Keratinocyte (primary cell): Measurements from ENCODE around the gene LYL1. TPM values are rescaled to one million over a fixed set of nuclear protein-coding genes. Genes with fewer than 3 reads are reported as not detected.

Experiments
- DNase-seq: peaks from one replicate; pipeline ENCODE4 v3.0.0-alpha.2; 2011; ENCODE audit warnings: low read depth, missing footprints, low spot score
- FAIRE-seq: peaks from 2 replicates; lab custom pipeline; 2011; peaks lifted over from hg19 to GRCh38; lab: Jason Lieb, UNC
- H2AFZ ChIP-seq: 2 replicates; pipeline ENCODE4 v1.6.0; 2012; ENCODE audit warnings: low read length, control low read depth, inconsistent platforms; ENCODE audit not compliant: control insufficient read depth
- H3K27ac ChIP-seq: 2 replicates; pipeline ENCODE4 v1.5.1; 2011; ENCODE audit warnings: low read length; ENCODE audit not compliant: control insufficient read depth, insufficient read depth
- H3K27me3 ChIP-seq: 3 replicates; pipeline ENCODE4 v1.6.0; 2011; ENCODE audit warnings: low read length; ENCODE audit not compliant: control insufficient read depth, insufficient read depth; ENCODE audit errors: extremely low read depth
- H3K36me3 ChIP-seq, 2 experiments: 2 replicates in 1 of 2; 3 replicates in 1 of 2; pipeline ENCODE4 v1.5.1; 2011; ENCODE audit warnings: low read length in 2 of 2, mild to moderate bottlenecking in 1 of 2; ENCODE audit not compliant: control insufficient read depth in 2 of 2, insufficient read depth in 2 of 2; ENCODE audit errors: extremely low read depth in 1 of 2
- H3K4me1 ChIP-seq: 3 replicates; pipeline ENCODE4 v1.5.1; 2011; ENCODE audit warnings: low read length; ENCODE audit not compliant: control insufficient read depth, insufficient read depth; ENCODE audit errors: extremely low read depth
- H3K4me2 ChIP-seq: 3 replicates; pipeline ENCODE4 v1.6.0; 2011; ENCODE audit warnings: low read depth, low read length; ENCODE audit not compliant: control insufficient read depth, insufficient read depth; ENCODE audit errors: extremely low read depth
- H3K4me3 ChIP-seq, 3 experiments: fragments of 200-600 bp in 1 of 3; sonication (generic) in 1 of 3; 2 replicates in 2 of 3; 3 replicates in 1 of 3; pipeline ENCODE4 v1.5.1; 2011 to 2016; ENCODE audit warnings: low read length in 3 of 3, mild to moderate bottlenecking in 3 of 3, control low read depth in 2 of 3, inconsistent platforms in 1 of 3, low read depth in 1 of 3, mixed read lengths in 1 of 3, mixed run types in 1 of 3, moderate library complexity in 1 of 3; ENCODE audit not compliant: control insufficient read depth in 2 of 3, insufficient read depth in 2 of 3; ENCODE audit errors: extremely low read depth in 1 of 3
- H3K79me2 ChIP-seq: 2 replicates; pipeline ENCODE4 v1.6.0; 2012; ENCODE audit warnings: low read length; ENCODE audit not compliant: control insufficient read depth, insufficient read depth
- H3K9ac ChIP-seq: 3 replicates; pipeline ENCODE4 v1.6.0; 2011; ENCODE audit warnings: low read length; ENCODE audit not compliant: control insufficient read depth, insufficient read depth; ENCODE audit errors: extremely low read depth
- H3K9me1 ChIP-seq: 3 replicates; pipeline ENCODE4 v1.6.0; 2011; ENCODE audit warnings: low read length; ENCODE audit not compliant: control insufficient read depth, insufficient read depth; ENCODE audit errors: extremely low read depth
- H3K9me3 ChIP-seq: 2 replicates; pipeline ENCODE4 v1.5.1; 2012; ENCODE audit warnings: low read depth, low read length; ENCODE audit not compliant: control insufficient read depth
- H4K20me1 ChIP-seq: 3 replicates; pipeline ENCODE4 v1.6.0; 2011; ENCODE audit warnings: low read length; ENCODE audit not compliant: control insufficient read depth, insufficient read depth; ENCODE audit errors: extremely low read depth
- EZH2 ChIP-seq: IDR thresholded peaks from one replicate; pipeline ENCODE4 v1.6.1; 2012; ENCODE audit warnings: inconsistent platforms, mild to moderate bottlenecking, low read length, moderate library complexity
- dilution Hi-C: fragments of 300-500 bp; cut with MboI; formaldehyde crosslinking; loops from one replicate; pipeline ENCODE4 v1.7.0; 2020; ENCODE audit warnings: low sequenced_read_pairs; ENCODE audit not compliant: extremely low pct_ligation_motif_present
- polyA plus RNA-seq, 5 experiments: library from polyadenylated mRNA; depleted of rRNA in 3 of 5; stranded (reverse) in 3 of 5; stranded (forward) in 1 of 5; unstranded in 1 of 5; fragments of >200 nt; gene quantifications; 1 replicate in 1 of 5; 2 replicates in 3 of 5; 3 replicates in 1 of 5; pipeline versions ENCODE4 v1.2.1 to v1.2.3, GENCODE V29; 2011 to 2012; ENCODE audit warnings: missing spikeins in 2 of 5, low read depth in 1 of 5, low replicate concordance in 1 of 5
- TF ChIP-seq, protein P1 (sequence below), 3 experiments: IDR thresholded peaks in 1 of 3; conservative IDR thresholded peaks in 1 of 3; optimal IDR thresholded peaks in 1 of 3; 2 replicates in 2 of 3; 3 replicates in 1 of 3; pipeline versions ENCODE3 to v1.5.1; 2011; ENCODE audit warnings: low read length in 3 of 3, mild to moderate bottlenecking in 3 of 3, moderate library complexity in 2 of 3, control low read depth in 1 of 3, inconsistent platforms in 1 of 3; ENCODE audit not compliant: insufficient read depth in 2 of 3; ENCODE audit errors: extremely low read depth in 1 of 3

Gene LYL1
- polyA plus RNA-seq, 1 donor (not counting 4 experiments of a cell fraction or from before 2014, with no cell fraction given) = 0.07 TPM

DNA sequence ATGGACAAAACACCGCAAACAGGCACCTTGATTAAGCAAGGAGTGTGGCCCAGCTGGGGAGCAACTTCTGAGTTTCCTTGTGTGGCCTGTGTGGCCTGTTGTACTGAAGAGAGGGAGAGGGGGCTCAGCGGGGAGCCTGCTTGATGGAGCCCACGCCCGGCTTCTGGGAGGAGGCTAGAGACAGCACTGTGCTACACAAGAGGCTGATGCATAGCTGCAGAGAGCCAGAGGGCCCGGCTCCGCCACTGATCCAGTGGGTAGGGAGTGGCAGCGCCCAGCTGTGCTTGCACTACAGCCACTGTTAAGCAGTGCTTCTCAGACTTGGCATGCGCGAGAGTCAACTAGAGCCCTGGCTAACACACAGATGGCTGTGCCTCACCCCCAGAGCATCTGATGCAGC lies 19.0 kb downstream of the LYL1 start:
- no peak for TF ChIP-seq EZH2
- TF ChIP-seq, protein P1, sequence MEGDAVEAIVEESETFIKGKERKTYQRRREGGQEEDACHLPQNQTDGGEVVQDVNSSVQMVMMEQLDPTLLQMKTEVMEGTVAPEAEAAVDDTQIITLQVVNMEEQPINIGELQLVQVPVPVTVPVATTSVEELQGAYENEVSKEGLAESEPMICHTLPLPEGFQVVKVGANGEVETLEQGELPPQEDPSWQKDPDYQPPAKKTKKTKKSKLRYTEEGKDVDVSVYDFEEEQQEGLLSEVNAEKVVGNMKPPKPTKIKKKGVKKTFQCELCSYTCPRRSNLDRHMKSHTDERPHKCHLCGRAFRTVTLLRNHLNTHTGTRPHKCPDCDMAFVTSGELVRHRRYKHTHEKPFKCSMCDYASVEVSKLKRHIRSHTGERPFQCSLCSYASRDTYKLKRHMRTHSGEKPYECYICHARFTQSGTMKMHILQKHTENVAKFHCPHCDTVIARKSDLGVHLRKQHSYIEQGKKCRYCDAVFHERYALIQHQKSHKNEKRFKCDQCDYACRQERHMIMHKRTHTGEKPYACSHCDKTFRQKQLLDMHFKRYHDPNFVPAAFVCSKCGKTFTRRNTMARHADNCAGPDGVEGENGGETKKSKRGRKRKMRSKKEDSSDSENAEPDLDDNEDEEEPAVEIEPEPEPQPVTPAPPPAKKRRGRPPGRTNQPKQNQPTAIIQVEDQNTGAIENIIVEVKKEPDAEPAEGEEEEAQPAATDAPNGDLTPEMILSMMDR (optimal IDR thresholded peaks at IDR 0.05 in 1 of 3, IDR thresholded peaks at IDR 0.05 in 1 of 3, conservative IDR thresholded peaks at IDR 0.05 in 1 of 3; ENCODE audit: extremely low read depth in 1 of 3, insufficient read depth in 2 of 3, low read length in 3 of 3) = no peak
- no peaks in the 10 kb centered on the region for H3K9me3 ChIP-seq
- peaks cover 10% of the 10 kb centered on the region for H3K4me1 ChIP-seq
- H3K27ac ChIP-seq = no peak overlapping the region
- peaks cover 3 to 12% of the 10 kb centered on the region in 2 experiments for H3K36me3 ChIP-seq
- H3K4me2 ChIP-seq = no peak overlapping the region
- DNase-seq = no peak
- H3K4me3 ChIP-seq = no peak overlapping the region
- H3K79me2 ChIP-seq = no peaks in the 10 kb centered on the region
- no peaks in the 10 kb centered on the region for H3K9me1 ChIP-seq
- H3K9ac ChIP-seq = no peak overlapping the region
- no peaks in the 10 kb centered on the region for H3K27me3 ChIP-seq
- no peak overlapping the region for H2AFZ ChIP-seq
- H4K20me1 ChIP-seq = no peaks in the 10 kb centered on the region
- FAIRE-seq = no peak
- dilution Hi-C loops = no loop called here

DNA sequence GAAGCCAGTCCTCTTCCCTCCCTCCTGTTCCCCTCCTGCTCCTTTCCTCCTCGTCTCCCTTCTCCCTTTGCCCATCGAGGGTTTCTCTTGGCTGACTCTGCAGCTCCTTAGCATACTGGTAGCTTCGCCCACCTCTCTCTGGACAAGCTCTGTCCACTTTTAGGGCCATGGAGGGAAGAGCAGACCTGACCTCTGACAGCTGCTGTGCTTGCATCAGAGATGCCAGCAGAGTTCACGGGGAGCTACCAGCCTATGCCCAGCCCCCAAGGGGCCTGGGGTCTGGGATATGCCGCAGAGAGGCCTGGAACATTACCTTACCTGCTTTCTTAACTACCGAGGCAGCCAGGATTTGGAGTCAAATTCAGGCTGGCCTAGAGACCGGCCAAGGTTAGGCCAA lies 19.7 kb downstream of the LYL1 start:
- FAIRE-seq = no peak
- Histone ChIP-seq H3K9ac (no peak overlapping the region), H3K27ac (no peak overlapping the region), H4K20me1 (no peaks in the 10 kb centered on the region), H3K27me3 (no peaks in the 10 kb centered on the region), H3K79me2 (no peaks in the 10 kb centered on the region), H3K4me2 (no peak overlapping the region), H3K4me1 (peaks cover 16% of the 10 kb centered on the region), H3K9me3 (no peaks in the 10 kb centered on the region), H3K4me3 (no peak overlapping the region), H2AFZ (no peak overlapping the region), H3K36me3 (peaks cover 9 to 12% of the 10 kb centered on the region in 2 experiments), H3K9me1 (no peaks in the 10 kb centered on the region)
- TF ChIP-seq, protein P1 (optimal IDR thresholded peaks at IDR 0.05 in 1 of 3, IDR thresholded peaks at IDR 0.05 in 1 of 3, conservative IDR thresholded peaks at IDR 0.05 in 1 of 3; ENCODE audit: extremely low read depth in 1 of 3, insufficient read depth in 2 of 3, low read length in 3 of 3) = no peak
- TF ChIP-seq EZH2 = no peak
- DNase-seq = no peak
- dilution Hi-C loops = no loop called here
